Retinal pigment epithelial cell (primary cell): Measurements from ENCODE around the gene SLC22A1.

Experiments used
- DNase-seq: peaks from one replicate; pipeline ENCODE4 v3.0.0-alpha.2; 2010; ENCODE audit warnings: low read depth
- H3K4me3 ChIP-seq: 2 replicates; pipeline ENCODE4 v1.5.1; 2011; ENCODE audit warnings: mild to moderate bottlenecking, low read length, control low read depth, moderate library complexity
- CTCF ChIP-seq: conservative IDR thresholded peaks from 2 replicates; pipeline ENCODE4 v1.5.1; 2011; ENCODE audit warnings: low read depth, low read length, control low read depth, inconsistent platforms

The SLC22A1 gene

GRCh38 chr6:160167604-160168399 lies 46.2 kb downstream of the SLC22A1 start:
- no peak for DNase-seq
- TF ChIP-seq CTCF: no peak
- H3K4me3 ChIP-seq: no peak overlapping the region

- TF ChIP-seq CTCF: no peak
- DNase-seq: no peak
- H3K4me3 ChIP-seq: no peak overlapping the region
Measured at GRCh38 chr6:160170018-160170680, 48.5 kb downstream of the SLC22A1 start.

GRCh38 chr6:160172704-160173103 lies 51.1 kb downstream of the SLC22A1 start:
- no peak overlapping the region for H3K4me3 ChIP-seq
- TF ChIP-seq CTCF: no peak
- no peak for DNase-seq

- no peak for DNase-seq
- no peak for TF ChIP-seq CTCF
- no peak overlapping the region for H3K4me3 ChIP-seq
Measured at GRCh38 chr6:160173806-160174527, 52.4 kb downstream of the SLC22A1 start.

- DNase-seq: no peak
- H3K4me3 ChIP-seq: no peak overlapping the region
- no peak for TF ChIP-seq CTCF
Measured at GRCh38 chr6:160174681-160175080, 53.1 kb downstream of the SLC22A1 start.

GRCh38 chr6:160177220-160177619 lies 55.6 kb downstream of the SLC22A1 start:
- no peak for TF ChIP-seq CTCF
- DNase-seq: no peak
- no peak overlapping the region for H3K4me3 ChIP-seq
